Urinary bladder (tissue), 4 donors: ENCODE results near the gene SMO. TPM values are rescaled to one million over a fixed set of nuclear protein-coding genes. Genes with fewer than 3 reads are reported as not detected.

Experiments
- DNase-seq: peaks from one replicate; pipeline ENCODE4 v3.0.0-alpha.2; 2015; ENCODE audit errors: extremely low spot score
- H3K27ac ChIP-seq: one replicate; pipeline ENCODE4 v1.5.1; 2013; ENCODE audit warnings: low read depth, mild to moderate bottlenecking, moderate library complexity
- H3K36me3 ChIP-seq: one replicate; pipeline ENCODE4 v1.6.1; 2013; ENCODE audit warnings: mild to moderate bottlenecking, moderate library complexity; ENCODE audit not compliant: insufficient read depth
- H3K4me1 ChIP-seq: one replicate; pipeline ENCODE4 v1.6.1; 2013; ENCODE audit warnings: mild to moderate bottlenecking, moderate library complexity; ENCODE audit not compliant: insufficient read depth
- H3K4me3 ChIP-seq: one replicate; pipeline ENCODE4 v1.5.1; 2013; ENCODE audit warnings: low read depth, low read length
- WGBS: extraction: QIAGEN DNeasy Blood & Tissue Kit; methylation state at CpG from one replicate; pipeline ENCODE4 v1.1.7; 2013; 5-methylcytosine and 5-hydroxymethylcytosine counted together
- polyA plus RNA-seq: library from polyadenylated mRNA; stranded (reverse); fragments of 200-250 nt; gene quantifications from one replicate; pipeline ENCODE4 v1.2.3, GENCODE V29; 2013
- total RNA-seq: library from RNA; depleted of rRNA; stranded (reverse); fragments of >200 nt; gene quantifications from one replicate; pipeline ENCODE4 v1.2.3, GENCODE V29; 2014
- donor health status: healthy with polysubstance abuse.
- donor health status: healthy.

Gene SMO
- total and polyA plus RNA-seq, 2 donors, result 16.7 to 35.2 TPM

- Histone ChIP-seq H3K4me3 (peak overlapping the region; percentile 76), H3K36me3 (no peaks in the 10 kb centered on the region), H3K27ac (no peak overlapping the region), H3K4me1 (no peaks in the 10 kb centered on the region)
- DNase-seq, result no peak
- WGBS, result 24% methylated on average over 14 of the region's 14 CpGs
These were observed 607 bp upstream of the SMO start for GRCh38 chr7:129187681-129188371.

DNA sequence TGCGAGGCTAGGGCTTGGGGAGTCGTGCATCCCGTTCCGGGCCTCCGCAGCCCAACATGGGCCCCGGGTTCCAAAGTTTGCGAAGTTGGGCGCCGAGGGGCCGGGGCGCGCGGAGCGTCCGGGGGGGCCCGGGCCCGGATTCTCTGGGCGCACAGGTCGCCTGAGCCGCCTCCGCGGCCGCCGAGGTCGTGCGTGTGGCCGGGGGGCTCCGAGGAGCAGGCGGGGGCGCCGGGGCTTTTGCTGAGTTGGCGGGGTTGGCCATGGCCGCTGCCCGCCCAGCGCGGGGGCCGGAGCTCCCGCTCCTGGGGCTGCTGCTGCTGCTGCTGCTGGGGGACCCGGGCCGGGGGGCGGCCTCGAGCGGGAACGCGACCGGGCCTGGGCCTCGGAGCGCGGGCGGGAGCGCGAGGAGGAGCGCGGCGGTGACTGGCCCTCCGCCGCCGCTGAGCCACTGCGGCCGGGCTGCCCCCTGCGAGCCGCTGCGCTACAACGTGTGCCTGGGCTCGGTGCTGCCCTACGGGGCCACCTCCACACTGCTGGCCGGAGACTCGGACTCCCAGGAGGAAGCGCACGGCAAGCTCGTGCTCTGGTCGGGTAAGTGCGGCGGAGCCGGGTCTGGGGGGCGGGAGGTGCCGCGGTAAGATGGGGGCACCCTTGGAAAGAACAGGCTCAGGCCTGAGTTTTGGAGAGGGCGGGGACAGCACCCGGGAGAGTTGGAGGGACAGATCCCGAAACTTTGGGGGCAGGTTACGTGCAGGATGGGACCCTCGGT is 643 bp downstream of the SMO start:
- H3K4me1 ChIP-seq, result no peaks in the 10 kb centered on the region
- WGBS, result under 1% methylated on average over 83 of the region's 83 CpGs
- H3K4me3 ChIP-seq, result peak overlapping the region; percentile 76
- no peaks in the 10 kb centered on the region for H3K36me3 ChIP-seq
- H3K27ac ChIP-seq, result peak overlapping the region; percentile 30
- no peak for DNase-seq

GRCh38 chr7:129189661-129190310 is 1.4 kb downstream of the SMO start:
- 25% methylated on average over 13 of the region's 13 CpGs for WGBS
- no peak for DNase-seq
- Histone ChIP-seq H3K4me3 (peak overlapping the region; percentile 76), H3K27ac (no peak overlapping the region), H3K36me3 (no peaks in the 10 kb centered on the region), H3K4me1 (no peaks in the 10 kb centered on the region)

- no peaks in the 10 kb centered on the region for H3K4me1 ChIP-seq
- no peak for DNase-seq
- H3K4me3 ChIP-seq, result no peak overlapping the region
- no peak overlapping the region for H3K27ac ChIP-seq
- 70% methylated on average over 3 of the region's 3 CpGs for WGBS
- no peaks in the 10 kb centered on the region for H3K36me3 ChIP-seq
These were observed 2.8 kb downstream of the SMO start for GRCh38 chr7:129191272-129191671.

DNA sequence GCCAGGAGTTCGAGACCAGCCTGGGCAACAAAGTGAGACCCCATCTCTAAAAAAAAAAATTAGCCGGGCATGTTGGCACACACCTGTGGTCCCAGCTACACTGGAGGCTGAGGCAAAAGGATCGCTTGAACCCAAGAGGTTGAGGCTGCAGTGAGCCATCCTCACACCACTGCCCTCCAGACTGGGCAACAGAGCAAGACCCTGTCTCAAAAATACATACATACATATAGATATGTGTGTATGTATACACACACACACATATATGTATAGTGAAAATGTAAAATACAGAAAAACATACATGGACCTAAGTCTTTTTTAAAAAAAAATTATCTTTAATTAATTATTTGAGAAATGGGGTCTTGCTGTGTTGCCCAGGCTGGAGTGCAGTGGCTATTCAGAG is 5.5 kb downstream of the SMO start:
- Histone ChIP-seq H3K4me1 (no peaks in the 10 kb centered on the region), H3K36me3 (no peaks in the 10 kb centered on the region), H3K27ac (no peak overlapping the region), H3K4me3 (no peak overlapping the region)
- DNase-seq, result no peak
- WGBS, result 77% methylated on average over 3 of the region's 3 CpGs

DNA sequence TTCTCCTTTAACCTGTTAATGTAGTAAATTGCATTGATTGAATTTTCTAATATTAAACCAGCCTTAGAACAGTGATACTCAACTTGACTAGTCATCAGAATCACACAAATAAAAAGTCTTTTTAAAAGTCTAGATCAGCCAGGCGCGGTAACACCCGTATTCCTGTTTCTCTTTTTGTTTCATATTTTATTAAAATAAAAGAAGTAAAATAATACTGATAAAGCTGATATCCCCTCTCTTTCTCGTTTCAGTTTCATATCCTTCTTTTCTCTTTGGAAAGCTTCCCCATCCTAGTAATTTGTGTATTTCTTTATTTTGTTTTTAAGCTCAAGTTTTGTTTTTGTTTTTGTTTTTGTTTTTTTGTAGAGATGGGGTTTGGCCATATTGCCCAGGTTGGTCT is 9.3 kb downstream of the SMO start:
- Histone ChIP-seq H3K27ac (no peak overlapping the region), H3K4me3 (no peak overlapping the region), H3K36me3 (no peaks in the 10 kb centered on the region), H3K4me1 (no peaks in the 10 kb centered on the region)
- 80% methylated on average over 4 of the region's 4 CpGs for WGBS
- no peak for DNase-seq

DNA sequence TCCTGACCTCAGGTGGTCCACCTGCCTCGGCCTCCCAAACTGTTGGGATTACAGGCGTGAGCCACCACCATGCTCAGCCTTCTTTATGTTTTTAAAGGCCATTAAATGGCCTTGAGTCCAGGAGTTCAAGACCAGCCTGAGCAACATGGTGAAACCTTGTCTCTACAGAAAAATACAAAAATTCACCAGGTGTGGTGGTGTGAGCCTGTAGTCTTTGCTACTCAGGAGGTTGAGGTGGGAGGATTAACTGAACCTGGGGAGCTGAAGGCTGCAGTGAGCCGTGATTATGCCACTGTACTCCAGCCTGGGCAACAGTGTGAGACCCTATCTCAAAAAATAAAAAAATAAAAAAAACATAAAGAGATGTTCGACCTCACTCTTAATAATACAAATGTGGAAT is 11.0 kb downstream of the SMO start:
- DNase-seq, result no peak
- no peaks in the 10 kb centered on the region for H3K36me3 ChIP-seq
- H3K27ac ChIP-seq, result no peak overlapping the region
- H3K4me3 ChIP-seq, result no peak overlapping the region
- no peaks in the 10 kb centered on the region for H3K4me1 ChIP-seq
- WGBS, result 96% methylated on average over 4 of the region's 4 CpGs

DNA sequence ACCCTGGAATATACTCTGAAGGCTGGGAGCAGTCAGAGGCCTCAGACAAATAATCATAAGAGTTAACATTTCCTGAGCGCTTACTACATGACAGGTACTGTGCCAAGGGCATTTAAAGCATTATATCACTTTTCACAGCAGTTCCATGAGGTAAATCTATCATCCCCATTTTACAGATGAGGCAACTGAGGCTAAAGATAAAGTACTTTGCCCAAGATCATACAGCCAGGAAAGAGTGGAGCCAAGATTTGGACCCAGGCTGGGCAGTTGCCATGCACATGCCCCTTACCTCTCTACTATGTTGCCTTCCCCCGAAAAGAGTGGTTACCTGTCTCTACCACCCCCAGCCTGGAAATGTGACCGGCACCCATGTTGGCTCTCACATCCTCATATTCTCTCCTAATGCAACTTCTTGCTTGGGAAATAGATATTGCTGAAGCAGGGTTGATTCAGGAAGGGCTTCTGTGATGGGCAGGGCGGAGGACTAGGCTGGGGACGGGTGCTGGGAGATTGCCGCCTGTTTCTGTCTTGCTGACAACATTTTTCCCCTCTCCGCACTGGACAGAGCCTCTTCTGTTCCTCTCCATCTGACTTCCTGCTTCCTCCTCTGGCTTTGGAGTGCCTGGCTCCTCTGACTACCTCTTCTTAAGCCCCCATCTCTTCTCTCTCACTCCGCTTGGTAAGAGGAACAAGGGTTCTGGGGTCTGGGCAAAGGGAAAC is 13.8 kb downstream of the SMO start:
- no peaks in the 10 kb centered on the region for H3K4me1 ChIP-seq
- no peak for DNase-seq
- WGBS, result 84% methylated on average over 8 of the region's 8 CpGs
- no peak overlapping the region for H3K27ac ChIP-seq
- no peaks in the 10 kb centered on the region for H3K36me3 ChIP-seq
- no peak overlapping the region for H3K4me3 ChIP-seq

GRCh38 chr7:129203050-129203741 is 14.8 kb downstream of the SMO start:
- DNase-seq, result no peak
- Histone ChIP-seq H3K4me3 (no peak overlapping the region), H3K27ac (no peak overlapping the region), H3K4me1 (no peaks in the 10 kb centered on the region), H3K36me3 (no peaks in the 10 kb centered on the region)
- WGBS, result 88% methylated on average over 14 of the region's 14 CpGs

DNA sequence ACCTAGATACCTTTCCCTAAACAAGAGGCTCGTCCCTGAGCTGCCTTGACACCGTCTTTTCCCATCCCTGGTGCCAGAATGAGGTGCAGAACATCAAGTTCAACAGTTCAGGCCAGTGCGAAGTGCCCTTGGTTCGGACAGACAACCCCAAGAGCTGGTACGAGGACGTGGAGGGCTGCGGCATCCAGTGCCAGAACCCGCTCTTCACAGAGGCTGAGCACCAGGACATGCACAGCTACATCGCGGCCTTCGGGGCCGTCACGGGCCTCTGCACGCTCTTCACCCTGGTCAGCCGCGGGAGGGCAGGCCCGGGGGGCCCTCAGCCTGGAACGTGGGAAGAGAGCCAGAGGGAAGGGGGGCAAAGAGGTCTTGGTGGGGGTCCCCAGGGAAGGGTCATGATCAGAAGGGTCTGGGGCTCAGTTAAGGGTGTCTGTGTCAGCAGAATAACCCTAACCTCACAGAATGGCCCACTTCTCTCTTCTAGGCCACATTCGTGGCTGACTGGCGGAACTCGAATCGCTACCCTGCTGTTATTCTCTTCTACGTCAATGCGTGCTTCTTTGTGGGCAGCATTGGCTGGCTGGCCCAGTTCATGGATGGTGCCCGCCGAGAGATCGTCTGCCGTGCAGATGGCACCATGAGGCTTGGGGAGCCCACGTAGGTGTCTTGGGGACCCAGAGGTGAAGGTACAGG is 16.8 kb downstream of the SMO start:
- no peaks in the 10 kb centered on the region for H3K36me3 ChIP-seq
- no peaks in the 10 kb centered on the region for H3K4me1 ChIP-seq
- no peak overlapping the region for H3K4me3 ChIP-seq
- H3K27ac ChIP-seq, result no peak overlapping the region
- no peak for DNase-seq
- WGBS, result 91% methylated on average over 29 of the region's 29 CpGs

- H3K4me1 ChIP-seq, result no peaks in the 10 kb centered on the region
- H3K4me3 ChIP-seq, result no peak overlapping the region
- H3K27ac ChIP-seq, result no peak overlapping the region
- 93% methylated on average over 18 of the region's 18 CpGs for WGBS
- no peak for DNase-seq
- H3K36me3 ChIP-seq, result no peaks in the 10 kb centered on the region
These were observed 17.8 kb downstream of the SMO start for GRCh38 chr7:129205987-129206785.

DNA sequence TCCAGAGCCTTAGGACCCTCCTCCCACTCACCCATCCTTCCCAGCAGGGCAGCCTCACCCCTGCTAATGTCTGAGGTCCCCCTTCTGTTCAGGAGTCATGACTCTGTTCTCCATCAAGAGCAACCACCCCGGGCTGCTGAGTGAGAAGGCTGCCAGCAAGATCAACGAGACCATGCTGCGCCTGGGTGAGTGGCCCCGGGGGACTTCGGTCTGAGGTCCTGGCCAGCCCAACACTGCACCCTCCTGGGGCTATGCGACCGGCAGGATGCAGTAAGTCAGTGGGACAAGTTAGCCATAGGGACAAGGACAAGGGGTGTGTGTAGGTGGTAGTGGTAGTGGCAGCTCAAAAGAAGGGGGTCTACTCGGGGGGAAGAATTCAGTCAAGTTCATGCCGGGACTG is 20.2 kb downstream of the SMO start:
- WGBS, result 79% methylated on average over 9 of the region's 9 CpGs
- no peak overlapping the region for H3K4me3 ChIP-seq
- no peaks in the 10 kb centered on the region for H3K4me1 ChIP-seq
- DNase-seq, result no peak
- H3K36me3 ChIP-seq, result no peaks in the 10 kb centered on the region
- no peak overlapping the region for H3K27ac ChIP-seq
